HG03196 (cell line): Measurements from ENCODE around the gene BICD2.
"Not testable (repeated sequence)": the region's sequence is repeated elsewhere in the genome, so short reads cannot be mapped to it uniquely, and the experiment has no call there.

Experiments used
- ATAC-seq: cut with Tn5 transposase; IDR thresholded peaks from one replicate; pipeline ENCODE4 v1.9.1; 2021; ENCODE audit not compliant: unreplicated experiment

The BICD2 gene

DNA sequence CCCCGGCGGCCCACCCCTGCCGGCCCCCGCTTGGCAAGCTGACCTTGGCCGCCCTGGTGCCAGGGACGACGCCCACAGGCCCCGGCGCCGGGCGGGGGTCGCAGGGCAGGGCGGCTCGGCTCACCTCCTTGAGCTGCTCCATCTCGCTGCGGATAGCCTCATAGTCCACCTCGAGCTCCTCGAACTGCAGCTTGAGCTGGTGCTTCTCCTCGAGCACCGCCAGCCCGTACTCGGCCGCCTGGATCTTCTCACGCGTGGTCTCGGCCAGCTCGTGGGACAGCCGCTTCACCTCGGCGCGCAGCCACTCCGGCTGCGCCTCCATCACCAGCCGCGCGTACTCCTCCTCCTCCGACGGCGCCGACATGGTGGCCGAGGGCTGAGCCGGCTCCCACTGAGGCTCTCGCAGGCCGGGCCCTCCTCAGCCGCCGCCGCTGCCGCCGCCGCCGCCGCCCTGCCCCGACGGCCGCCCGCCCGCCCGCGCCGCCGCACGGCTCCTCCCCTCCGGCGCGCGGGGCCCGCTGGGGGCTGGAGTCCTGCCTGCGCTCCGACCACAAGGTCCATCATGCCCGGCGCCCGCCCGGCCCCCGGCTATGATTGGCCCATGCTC is at the start of gene BICD2:
Gene BICD2, minus strand, starts transcription at position 453 of the 607 bp plus-strand sequence. Its CDS starts 89 bp downstream, at position 364.
- ATAC-seq: no peak

GRCh38 chr9:92809629-92810326 is 45.1 kb upstream of the BICD2 start:
- not testable (repeated sequence) for ATAC-seq

GRCh38 chr9:92808726-92809451 is 44.3 kb upstream of the BICD2 start:
- no peak for ATAC-seq

DNA sequence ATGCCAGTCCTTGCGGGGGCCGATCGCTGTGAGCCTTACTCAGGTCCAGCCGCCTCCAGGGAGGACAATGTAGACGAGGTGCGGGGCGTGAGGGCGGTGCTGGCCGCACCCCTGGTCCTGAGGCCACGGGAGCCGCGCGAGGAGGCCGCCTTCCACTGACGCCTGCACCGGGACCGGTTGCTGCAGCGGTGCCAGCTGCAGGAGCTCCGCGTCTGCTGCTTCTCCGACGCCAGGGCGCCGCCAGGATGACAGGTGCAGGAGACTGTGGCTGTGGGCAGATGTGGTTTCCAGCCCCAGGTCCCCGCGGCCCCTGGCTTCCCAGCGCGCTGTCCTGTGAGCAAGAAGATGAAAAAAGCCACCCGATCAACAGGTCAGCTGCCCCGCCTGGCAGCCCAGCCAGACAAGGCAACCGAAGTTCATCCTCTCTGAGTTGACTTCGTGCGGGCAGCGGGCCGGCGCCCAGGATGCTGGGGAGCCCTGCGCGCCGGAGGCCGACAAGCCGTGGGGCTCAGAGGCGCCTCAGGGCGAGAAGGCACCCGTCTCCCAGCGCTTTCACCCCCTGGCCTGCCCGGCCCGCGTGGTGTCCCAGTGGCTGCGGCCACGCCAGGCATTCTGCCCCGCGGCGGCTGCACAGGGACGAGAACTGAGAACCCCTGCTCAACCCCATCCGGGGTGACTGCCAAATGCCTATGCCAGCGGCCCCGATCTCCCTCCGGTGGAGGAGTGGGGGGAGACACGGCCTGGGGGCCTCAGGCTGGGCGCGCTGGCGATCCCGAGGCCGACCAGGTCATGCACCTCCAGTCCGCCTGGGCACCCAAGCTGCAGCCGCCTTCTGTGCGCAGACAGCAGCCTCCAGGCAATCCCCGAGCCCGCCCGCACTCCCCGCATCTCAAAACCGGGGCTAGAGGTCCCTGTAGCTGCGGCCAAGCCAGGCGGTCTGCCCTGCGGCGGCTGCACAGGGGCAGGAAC is 43.4 kb upstream of the BICD2 start:
- ATAC-seq: no peak

DNA sequence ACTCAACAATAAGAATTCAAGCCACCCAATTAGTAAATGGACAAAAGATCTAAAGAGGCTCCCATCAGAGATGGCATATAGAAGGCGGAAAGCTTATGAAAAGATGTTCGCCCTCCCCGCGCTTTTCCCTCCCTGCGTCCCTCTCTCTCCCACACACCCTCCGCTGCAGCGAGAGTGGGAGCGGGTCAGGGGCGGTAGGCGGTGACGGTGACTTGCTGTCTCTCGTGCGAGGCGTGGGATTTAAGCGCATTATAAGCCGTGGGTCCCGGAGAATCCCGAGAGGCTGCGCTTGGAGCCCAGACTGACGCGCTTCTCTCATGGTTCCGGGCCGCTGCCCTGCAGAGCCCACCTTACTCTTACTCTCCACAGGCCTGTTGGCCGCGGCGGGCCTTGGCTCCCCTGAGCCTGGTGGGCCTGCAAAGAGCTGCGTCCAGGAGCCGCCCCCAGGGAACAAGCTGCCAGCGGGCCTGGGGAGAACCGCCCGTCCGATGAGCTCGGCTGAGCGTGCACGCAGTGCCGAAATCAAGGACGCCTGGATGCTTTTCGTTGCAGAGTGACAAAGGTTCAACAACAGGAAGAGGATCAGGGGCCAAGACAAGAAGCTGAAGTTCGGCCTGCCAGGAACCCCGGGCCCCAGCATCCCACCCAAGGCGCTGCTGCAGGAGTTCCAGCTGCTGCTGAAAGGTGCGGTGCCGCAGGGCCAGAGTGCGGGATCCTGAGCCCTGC is 42.6 kb upstream of the BICD2 start:
- no peak for ATAC-seq

DNA sequence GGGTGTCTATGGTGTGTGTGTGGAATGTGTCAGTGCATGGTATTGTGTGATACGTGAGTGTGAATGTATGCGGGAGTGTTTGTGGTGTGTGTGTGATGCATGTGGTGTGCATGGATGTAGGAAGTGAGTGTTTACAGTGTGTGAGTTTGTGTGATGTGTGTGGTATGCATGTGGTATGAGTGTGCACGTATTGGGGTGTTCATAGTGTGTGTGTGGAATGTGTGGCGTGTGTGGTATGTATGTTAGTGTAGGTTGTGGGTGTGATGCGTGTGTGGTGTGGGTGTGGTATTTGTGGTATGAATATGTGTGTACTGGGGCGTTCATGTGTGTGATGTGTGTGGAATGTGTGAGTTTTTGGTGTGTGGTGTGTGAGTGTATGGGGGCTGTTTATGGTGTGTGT is 40.1 kb upstream of the BICD2 start:
- ATAC-seq: no peak

- ATAC-seq: no peak
Measured at GRCh38 chr9:92798358-92798757, 33.7 kb upstream of the BICD2 start.

DNA sequence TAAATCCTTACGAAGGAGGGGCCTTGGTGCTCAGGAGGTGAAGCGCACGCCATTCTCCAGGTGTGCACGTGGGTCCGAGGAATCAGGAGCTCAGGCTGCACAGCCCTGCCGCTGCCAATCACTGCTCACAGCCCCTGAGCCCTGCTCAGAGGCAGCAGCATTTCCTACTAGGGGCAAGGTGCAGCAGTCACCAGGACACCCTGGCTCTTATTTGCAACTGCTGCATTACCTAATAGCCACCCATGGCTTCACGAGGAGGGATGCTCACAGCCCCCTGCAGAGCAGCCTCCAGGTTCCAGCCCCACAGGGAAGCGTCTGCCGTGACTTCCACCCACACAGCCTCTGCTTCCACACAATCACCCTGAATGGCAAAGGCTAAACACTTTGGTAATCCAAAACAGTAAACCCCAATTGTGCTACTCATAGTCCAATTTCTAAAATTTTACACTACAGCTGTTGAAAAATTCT is 31.7 kb upstream of the BICD2 start:
- ATAC-seq: not testable (repeated sequence)

- ATAC-seq: no peak
Measured at GRCh38 chr9:92795598-92796336, 31.1 kb upstream of the BICD2 start.

DNA sequence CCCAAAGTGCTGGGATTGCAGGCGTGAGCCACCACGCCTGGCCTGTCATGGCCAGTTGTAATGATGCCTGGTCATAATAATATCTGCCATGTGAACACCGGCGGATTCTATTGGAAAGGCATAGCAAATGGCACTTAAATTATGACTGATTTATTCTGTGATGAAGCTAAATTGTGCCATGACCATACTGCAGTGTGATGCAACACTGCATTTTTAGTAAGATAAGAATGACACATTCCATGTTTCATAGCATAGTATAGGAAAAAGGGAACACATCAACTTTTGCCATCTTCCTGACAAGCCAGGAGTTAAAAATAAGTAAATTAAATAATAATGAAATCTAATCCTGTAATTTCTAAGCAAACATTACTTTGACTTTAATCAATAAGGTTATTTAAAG is 30.4 kb upstream of the BICD2 start:
- no peak for ATAC-seq

DNA sequence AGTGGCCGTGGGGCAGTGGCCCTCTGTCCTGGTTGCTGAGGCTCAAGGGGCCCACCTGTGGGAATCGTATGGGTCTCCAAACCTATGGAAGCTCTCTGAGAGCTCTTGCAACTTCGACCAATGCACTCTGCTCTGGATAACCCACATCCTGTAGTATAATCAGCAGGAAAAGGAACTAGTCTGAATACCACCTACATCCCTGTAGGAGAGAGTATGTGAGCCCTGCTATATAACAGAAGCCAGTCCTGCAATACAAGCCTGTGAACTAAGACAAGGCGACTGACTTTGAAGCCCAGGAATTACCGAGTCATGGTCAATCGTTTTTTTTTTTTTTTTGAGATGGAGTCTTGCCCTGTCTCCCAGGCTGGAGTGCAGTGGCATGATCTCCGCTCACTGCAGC is 29.8 kb upstream of the BICD2 start:
- no peak for ATAC-seq

GRCh38 chr9:92790542-92791527 is 26.2 kb upstream of the BICD2 start:
- ATAC-seq: no peak

GRCh38 chr9:92786298-92786697 is 21.7 kb upstream of the BICD2 start:
- ATAC-seq: no peak

GRCh38 chr9:92781899-92782298 is 17.3 kb upstream of the BICD2 start:
- ATAC-seq: no peak

GRCh38 chr9:92780206-92780605 is 15.6 kb upstream of the BICD2 start:
- no peak for ATAC-seq

DNA sequence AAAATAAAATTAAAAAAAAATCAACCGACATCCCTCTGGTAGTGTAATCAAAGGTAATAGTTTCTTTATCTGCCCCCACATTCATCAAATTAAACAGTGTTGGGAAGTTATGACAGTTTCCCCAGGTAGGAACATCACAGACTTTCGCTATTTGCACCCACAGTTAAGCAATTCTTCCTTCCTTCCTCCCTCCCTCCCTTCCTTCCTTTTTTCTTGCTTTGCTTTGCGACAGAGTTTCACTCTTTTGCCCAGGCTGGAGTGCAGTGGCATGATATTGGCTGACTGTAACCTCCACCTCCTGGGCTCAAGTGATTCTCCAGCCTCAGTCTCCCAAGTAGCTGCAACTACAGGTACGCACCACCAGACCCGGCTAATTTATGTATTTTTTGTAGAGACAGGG is 10.8 kb upstream of the BICD2 start:
- ATAC-seq: no peak

DNA sequence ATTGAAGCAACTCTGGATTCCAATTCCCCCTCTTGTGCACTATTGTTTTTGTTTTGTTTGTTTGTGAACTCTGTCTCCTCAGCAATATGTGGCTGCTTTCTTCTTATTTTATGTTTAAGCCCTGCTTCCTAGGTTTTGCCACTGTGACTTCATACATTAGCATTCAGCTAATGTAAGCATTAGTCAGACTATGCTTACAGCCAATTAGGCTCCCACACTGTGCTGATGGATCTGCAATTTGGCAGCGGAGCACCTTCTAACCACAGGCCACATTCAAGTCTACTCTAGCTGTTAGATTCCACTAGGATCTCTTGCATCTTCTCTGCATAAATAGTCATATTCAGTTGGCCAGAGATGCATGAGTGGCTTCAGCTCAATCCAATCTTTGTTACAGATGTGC is 9.6 kb upstream of the BICD2 start:
- ATAC-seq: no peak

DNA sequence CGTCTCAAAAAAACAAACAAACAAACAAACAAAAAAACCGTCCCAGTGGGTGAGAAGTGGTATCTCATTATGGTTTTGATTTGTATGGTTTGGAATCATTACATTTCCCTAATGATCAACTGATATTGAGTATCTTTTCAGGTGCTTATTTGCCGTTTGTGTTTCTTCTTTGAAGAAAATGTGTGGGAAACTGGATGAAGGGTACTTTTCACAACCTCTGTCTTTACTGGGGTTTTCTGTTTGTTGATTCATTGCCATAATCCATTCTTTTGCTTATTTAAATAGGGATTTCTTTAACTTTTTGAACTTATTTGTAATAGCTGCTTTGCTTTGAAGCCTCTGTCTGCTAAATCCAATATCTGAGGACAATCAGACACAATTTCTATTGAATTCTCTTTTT is 9.2 kb upstream of the BICD2 start:
- no peak for ATAC-seq
